WERI-Rb-1 (cell line): ENCODE results near the gene HS3ST3A1.

Experiments used
- DNase-seq: peaks from one replicate; pipeline ENCODE4 v3.0.0-alpha.2; 2020
- H3K27ac ChIP-seq: fragments of 250-450 bp; sonication (Bioruptor Pico); 2 replicates; pipeline ENCODE4 v1.5.1; 2020; ENCODE audit warnings: mild to moderate bottlenecking, moderate library complexity
- H3K27me3 ChIP-seq: fragments of 250-450 bp; sonication (Bioruptor Pico); 2 replicates; pipeline ENCODE4 v1.5.1; 2021; ENCODE audit warnings: mild to moderate bottlenecking, low read depth, moderate library complexity; ENCODE audit not compliant: insufficient read depth, severe bottlenecking
- H3K36me3 ChIP-seq: fragments of 250-450 bp; sonication (Bioruptor Pico); 2 replicates; pipeline ENCODE4 v1.5.1; 2020; ENCODE audit warnings: mild to moderate bottlenecking, moderate library complexity
- H3K4me3 ChIP-seq: 2 replicates; pipeline ENCODE4 v1.5.1; 2011; ENCODE audit warnings: low read depth, mild to moderate bottlenecking, control low read depth, low read length
- H3K9me3 ChIP-seq: fragments of 250-450 bp; sonication (Bioruptor Pico); 2 replicates; pipeline ENCODE4 v1.5.1; 2021; ENCODE audit warnings: mild to moderate bottlenecking, moderate library complexity; ENCODE audit not compliant: severe bottlenecking
- TF ChIP-seq, protein P1 (sequence below): IDR thresholded peaks from 2 replicates; pipeline ENCODE4 v1.5.1; 2011; ENCODE audit warnings: low read depth, mild to moderate bottlenecking, control low read depth, inconsistent platforms, low read length

Gene HS3ST3A1

GRCh38 chr17:13634021-13634420 lies 32.3 kb upstream of the HS3ST3A1 start:
- TF ChIP-seq, protein P1, sequence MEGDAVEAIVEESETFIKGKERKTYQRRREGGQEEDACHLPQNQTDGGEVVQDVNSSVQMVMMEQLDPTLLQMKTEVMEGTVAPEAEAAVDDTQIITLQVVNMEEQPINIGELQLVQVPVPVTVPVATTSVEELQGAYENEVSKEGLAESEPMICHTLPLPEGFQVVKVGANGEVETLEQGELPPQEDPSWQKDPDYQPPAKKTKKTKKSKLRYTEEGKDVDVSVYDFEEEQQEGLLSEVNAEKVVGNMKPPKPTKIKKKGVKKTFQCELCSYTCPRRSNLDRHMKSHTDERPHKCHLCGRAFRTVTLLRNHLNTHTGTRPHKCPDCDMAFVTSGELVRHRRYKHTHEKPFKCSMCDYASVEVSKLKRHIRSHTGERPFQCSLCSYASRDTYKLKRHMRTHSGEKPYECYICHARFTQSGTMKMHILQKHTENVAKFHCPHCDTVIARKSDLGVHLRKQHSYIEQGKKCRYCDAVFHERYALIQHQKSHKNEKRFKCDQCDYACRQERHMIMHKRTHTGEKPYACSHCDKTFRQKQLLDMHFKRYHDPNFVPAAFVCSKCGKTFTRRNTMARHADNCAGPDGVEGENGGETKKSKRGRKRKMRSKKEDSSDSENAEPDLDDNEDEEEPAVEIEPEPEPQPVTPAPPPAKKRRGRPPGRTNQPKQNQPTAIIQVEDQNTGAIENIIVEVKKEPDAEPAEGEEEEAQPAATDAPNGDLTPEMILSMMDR: no peak

DNA sequence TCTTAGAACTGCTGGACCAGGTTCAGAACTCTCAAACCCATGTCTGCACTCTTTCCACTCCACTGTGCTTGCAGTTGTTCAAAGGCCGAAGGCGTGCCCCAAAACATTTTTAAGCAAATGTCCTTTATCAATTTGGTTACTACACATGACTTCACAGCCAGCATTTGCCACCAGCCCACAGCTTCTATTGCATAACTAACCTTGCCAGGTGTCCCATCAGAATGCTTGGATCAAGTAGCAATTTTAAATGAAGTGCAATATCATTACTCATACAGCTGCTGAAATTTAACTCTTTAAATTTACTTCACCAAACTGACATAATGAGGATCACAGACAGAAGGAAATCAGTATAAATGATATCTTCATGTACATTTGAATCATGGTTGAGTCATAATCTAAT lies 29.8 kb upstream of the HS3ST3A1 start:
- TF ChIP-seq, protein P1: no peak

More at GRCh38 chr17:13634021-13634420, 32.3 kb upstream of the HS3ST3A1 start:
- H3K4me3 ChIP-seq: no peak overlapping the region
- H3K36me3 ChIP-seq: no peaks in the 10 kb centered on the region
- H3K27ac ChIP-seq: no peak overlapping the region
- H3K27me3 ChIP-seq: no peaks in the 10 kb centered on the region
- no peaks in the 10 kb centered on the region for H3K9me3 ChIP-seq
- no peak for DNase-seq

DNA sequence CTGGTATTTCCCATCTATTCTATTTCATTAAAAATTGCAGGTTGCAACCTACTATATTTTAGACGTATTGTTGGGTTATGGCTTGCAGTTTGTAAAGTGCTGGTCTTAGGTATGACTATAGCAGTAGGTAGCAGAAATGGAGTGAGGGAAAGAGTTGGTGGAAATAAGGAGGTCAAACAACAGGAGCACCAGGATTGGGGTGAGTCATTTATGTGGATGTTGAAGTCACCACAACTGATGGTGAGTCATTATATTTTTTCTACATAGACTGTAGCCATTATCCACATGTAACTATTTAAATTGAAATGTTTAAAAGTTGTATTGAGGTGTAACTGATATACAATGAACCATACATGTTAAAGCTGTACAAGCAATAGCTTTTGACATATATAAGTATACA lies 25.0 kb upstream of the HS3ST3A1 start:
- H3K9me3 ChIP-seq: no peaks in the 10 kb centered on the region
- no peak overlapping the region for H3K4me3 ChIP-seq
- DNase-seq: no peak
- H3K36me3 ChIP-seq: no peaks in the 10 kb centered on the region
- H3K27ac ChIP-seq: no peak overlapping the region
- TF ChIP-seq, protein P1: no peak
- no peaks in the 10 kb centered on the region for H3K27me3 ChIP-seq

More for the DNA sequence above, 29.8 kb upstream of the HS3ST3A1 start:
- no peak overlapping the region for H3K4me3 ChIP-seq
- no peak overlapping the region for H3K27ac ChIP-seq
- no peak for DNase-seq
- no peaks in the 10 kb centered on the region for H3K9me3 ChIP-seq
- no peaks in the 10 kb centered on the region for H3K36me3 ChIP-seq
- H3K27me3 ChIP-seq: no peaks in the 10 kb centered on the region

DNA sequence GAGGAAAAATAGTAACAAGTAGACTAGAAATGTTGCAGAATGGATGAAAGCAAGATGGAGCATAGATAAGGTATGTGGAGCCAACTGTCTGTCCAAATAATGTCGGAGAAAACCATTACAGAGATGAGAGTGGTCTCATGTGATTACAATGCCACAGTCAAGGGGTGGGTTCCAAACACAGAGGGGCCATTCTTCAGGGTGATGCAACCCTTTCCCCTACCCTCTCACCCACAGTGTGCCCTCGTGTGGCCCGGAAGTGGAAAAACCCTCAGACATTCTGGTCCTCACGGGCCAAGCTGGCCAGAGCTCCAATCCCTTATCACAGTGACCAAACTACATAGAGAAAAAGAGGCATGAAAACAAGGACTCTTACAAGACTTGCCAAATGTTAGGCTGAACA lies 17.7 kb upstream of the HS3ST3A1 start:
- no peak overlapping the region for H3K27ac ChIP-seq
- DNase-seq: no peak
- TF ChIP-seq, protein P1: 0 out of 2 replicates have a peak, but pooled peaks have one; percentile 25
- H3K27me3 ChIP-seq: no peaks in the 10 kb centered on the region
- no peak overlapping the region for H3K4me3 ChIP-seq
- no peaks in the 10 kb centered on the region for H3K36me3 ChIP-seq
- H3K9me3 ChIP-seq: no peaks in the 10 kb centered on the region

DNA sequence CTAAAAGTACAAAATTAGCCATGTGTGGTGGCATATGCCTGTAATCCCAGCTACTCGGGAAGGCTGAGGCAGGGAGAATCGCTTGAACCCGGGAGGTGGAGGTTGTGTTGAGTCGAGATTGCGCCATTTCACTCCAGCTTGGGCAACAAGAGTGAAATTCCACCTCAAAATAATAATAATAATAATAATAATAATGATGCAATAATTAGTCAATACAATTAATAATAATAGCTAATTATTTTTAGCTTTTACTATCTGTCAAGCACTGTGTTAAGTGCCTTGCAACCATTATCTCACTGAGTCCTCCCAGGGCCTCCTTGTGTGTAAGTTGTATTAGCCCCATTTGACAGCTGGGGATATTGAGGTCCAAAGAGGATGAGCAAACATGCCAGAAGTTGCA lies 14.3 kb upstream of the HS3ST3A1 start:
- no peak for DNase-seq
- no peak overlapping the region for H3K4me3 ChIP-seq
- H3K27ac ChIP-seq: no peak overlapping the region
- H3K9me3 ChIP-seq: peaks cover 3% of the 10 kb centered on the region
- H3K27me3 ChIP-seq: no peaks in the 10 kb centered on the region
- no peaks in the 10 kb centered on the region for H3K36me3 ChIP-seq
- TF ChIP-seq, protein P1: no peak

DNA sequence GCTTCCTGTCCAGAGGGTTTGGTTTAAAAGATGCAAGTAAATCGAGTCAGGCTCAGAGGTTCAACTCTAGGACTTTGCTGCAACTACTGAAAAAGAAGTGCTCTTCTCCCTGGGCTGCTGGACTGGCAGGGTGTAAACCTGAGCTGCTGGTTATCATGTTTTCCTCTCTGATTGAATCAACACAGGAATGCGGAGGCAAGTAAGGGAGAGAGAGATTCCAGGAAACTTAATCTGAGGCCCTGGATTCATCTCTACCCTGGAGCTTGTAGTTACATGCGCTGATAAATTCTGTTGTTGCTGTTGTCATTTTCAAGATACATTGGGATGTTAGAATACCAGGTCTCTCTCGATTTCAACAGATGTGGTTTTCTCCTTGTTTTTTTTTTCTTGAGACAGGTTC lies 8.2 kb upstream of the HS3ST3A1 start:
- Histone ChIP-seq H3K27me3 (no peaks in the 10 kb centered on the region), H3K36me3 (no peaks in the 10 kb centered on the region), H3K9me3 (peaks cover 3% of the 10 kb centered on the region), H3K27ac (no peak overlapping the region), H3K4me3 (no peak overlapping the region)
- no peak for DNase-seq
- TF ChIP-seq, protein P1: no peak
